HG03103 (cell line): Measurements from ENCODE around the gene TBC1D9B.

ENCODE experiments used
- ATAC-seq: cut with Tn5 transposase; IDR thresholded peaks from one replicate; pipeline ENCODE4 v1.9.1; 2021; ENCODE audit warnings: low read depth; ENCODE audit not compliant: unreplicated experiment

Gene TBC1D9B

DNA sequence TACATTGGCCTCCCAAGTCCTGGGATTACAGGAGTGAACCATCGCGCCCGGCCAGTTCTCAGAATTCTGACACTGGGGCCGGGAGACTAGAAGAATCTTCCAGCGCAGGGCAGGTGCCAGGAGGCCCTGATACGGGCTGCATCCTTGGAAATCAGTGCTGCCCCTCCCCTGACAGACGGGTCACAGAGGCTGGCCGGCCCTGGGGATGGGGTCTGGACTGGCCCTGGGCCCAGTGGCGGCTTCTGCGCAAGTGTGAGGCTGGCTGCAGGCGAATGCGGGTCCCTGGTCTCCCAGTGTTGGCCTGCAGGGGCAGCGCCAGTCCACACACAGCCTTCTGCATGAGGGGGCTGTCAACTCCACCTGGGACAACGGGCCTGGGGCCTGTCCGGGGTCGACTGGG is 831 bp upstream of the TBC1D9B start:
- ATAC-seq, result no peak

DNA sequence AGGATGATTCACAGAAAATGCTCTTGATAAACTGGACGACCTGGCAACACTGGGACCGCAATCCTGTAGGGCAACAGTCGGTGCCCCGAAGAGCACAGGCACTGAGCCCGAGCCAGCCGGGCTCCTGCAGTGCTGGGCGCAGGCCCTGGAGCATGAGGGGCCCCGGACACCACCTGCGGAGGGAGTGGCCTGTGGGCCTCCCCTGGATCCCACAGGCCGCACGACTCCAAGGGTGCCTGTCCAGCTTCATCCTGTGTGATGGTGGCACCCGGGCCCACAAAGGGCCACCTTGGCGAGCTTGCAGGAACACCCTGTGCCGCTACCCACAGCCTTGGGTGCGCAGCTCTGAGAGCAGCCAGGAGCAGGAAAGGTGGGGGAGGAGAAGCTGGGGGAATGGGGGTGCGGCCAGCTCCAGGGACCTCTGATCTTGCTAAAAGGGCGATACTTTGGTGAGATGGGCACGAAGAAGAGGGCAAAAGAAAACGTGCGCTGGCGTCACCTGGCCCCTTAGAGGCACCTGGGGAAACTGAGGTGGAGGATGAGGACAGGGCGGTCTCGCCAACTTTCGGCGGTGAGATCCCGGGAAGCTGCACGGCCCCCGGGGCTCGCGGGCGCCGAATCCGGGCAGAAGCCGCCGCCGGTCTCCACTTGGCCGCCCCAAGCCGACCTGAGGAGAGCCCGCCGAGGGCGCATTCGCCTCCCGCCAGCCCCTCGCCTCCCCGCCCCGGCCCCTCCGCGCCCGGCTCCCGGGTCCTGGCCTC is 722 bp downstream of the TBC1D9B start:
- ATAC-seq, result no peak

DNA sequence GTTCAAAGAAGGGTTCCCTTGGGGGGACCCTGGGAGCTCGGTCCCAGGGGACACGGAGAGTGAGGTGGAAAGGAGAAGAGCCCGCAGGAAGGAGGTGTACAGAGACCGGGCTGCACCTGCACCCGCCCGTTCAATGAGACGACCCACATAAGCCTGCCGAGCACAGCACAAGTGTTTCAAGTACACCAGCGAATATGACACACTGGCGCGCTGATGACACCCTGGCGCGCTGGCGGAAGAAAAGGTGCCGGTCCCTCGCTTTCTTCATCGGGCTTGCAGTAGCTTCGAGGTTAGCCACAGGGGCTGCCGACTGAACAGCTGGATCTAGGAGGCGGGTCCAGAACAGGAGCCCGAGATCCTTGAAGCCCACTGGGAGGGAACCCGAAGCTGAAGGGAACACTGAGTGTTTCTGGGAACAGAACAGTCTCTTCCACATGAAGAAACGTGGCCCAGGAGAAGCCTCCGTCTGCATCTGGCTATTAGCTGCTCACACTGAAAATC is 1.4 kb downstream of the TBC1D9B start:
- no peak for ATAC-seq

DNA sequence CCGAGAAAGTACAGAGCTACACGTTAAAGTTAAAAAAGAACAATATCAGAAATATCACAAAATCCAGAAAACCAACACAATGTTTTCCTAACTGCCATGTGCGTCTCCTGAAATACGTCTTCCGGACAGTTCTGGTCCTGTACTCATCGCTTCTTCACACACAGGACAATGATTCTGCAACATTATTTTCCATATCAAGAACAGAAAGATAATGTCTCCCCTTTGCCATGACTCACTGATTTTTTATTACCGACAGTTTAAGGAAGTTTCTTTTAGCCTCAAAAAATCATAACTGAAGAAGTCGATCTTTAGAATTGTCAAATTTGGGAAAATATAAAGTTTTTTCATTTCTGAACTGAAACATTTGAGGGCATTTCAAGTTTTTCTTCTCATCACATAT is 2.5 kb downstream of the TBC1D9B start:
- no peak for ATAC-seq

DNA sequence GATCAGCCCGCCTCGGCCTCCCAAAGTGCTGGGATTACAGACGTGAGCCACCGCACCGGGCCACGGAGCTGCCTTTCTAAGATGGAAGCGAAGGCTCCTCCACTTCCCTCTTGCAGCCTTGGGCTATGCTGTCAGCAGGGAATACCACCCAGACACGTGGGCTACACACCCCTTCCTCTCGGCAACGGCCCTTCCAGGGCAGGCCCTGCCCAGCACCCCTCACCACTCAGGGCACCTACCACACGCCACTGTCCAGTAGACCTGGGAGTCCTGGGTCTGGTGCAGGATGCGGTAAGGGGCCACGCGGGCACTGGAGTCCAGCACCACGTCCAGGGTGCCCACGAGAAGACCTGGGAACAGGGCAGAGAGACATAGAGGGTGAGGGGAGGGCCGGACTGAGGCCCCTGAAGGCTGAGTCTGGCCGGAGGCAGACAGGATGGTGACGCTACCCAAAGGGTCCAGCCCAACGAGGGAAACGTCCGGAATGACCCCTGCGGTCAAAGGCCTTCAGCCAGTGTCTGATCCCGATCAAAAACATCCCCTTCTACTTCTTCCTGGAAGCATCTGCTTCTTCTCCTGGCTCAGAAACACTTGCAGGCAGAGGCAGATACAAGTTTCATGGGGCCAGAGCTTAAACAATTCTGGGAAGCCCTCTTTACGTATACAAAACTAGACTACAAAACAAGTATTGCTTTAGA is 3.1 kb downstream of the TBC1D9B start:
- ATAC-seq, result no peak

DNA sequence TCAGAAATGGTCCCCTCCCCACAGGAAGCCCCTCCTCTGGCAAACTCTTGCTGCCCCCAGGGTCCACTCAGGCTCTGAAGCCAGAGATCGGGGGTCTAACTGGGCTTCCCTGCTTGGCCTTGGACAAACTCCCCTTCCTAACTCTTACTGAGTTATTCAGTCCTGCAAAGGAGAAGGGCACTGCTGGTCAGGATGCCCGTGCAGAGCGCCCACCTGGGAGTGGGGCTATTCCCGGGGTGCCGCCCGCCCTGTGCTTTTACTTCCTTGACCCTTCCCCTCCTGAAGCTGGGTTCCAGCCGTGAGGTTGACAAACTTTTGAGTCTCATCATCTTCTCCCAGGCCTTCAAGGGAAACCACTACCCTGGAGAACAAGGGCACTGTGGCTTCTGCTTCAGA is 4.9 kb downstream of the TBC1D9B start:
- ATAC-seq, result no peak

DNA sequence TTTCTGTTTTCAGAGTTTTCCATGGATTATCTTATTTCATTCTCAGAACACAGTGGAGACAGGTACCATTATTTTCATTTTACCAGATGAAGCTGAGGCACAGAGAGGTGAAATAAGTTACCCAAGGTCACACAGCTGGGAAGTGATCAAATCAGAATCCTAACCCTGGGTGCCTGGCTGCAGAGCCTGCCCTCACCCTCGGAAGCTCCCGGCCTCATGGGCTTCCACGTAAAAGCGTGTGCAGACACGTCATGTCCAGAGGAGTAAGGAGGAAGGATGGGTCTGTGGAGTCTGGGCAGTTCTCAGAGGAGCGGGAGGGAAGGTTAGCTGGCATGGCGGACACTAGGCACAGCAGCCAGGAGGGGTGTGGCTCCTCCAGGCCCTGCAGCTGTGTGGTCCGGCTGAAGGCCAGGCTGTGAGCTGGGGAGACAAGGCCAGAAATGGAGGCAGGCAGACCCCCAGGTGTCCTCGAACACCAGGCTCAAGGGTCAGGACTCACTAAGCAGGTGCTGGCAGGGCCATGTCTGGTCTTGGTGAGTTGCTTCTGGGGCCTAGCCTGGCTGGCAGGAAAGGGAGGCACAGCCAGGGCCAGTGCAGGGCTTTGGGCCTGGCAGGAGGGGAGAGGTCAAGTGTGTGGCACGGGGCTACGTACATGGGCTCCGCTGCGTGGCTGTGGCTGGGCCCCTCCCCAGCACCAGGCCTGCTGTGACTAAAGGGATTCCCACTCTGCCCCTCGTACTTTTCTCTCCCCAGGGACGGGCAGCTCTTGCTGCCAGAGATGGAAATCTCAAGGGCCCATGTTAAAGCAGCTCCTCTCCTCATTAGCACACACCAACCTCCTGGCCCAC is 5.6 kb downstream of the TBC1D9B start:
- no peak for ATAC-seq

DNA sequence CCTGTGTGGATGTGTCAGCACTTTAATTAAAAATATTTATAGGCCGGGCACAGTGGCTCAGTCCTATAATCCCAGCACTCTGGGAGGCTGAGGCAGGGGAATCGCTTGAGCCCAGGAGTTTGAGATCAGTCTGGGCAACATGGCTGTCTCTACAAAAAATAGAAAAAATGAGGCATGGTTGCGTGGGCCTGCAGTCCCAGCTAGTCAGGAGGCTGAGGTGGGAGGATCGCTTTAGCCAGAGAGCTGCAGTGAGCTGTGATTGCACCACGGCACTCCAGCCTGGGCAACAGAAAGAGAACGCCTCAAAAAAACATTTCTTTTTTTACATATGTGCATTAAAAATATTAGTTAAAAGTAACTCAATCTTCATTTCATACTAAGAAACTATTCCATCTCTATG is 6.2 kb downstream of the TBC1D9B start:
- ATAC-seq, result no peak

DNA sequence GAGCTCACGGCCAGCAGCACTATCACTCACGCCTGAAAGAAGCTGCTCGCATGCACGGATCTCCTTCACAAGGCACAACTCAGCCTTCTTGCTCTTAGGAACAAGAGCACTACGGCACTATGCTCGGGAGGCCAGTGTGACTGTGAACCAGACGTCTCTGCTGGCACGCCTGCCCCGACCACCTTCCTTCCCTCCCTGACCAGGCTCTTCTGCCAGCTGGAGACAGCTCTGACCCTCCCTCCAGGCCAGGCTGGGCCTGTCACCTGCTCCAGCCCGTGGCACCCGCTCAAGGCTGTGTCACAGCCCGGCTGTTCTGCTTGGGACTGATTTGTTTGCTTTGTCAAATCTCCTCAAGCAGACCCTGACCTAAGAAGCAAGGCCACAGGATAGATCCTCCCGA is 7.0 kb downstream of the TBC1D9B start:
- no peak for ATAC-seq

DNA sequence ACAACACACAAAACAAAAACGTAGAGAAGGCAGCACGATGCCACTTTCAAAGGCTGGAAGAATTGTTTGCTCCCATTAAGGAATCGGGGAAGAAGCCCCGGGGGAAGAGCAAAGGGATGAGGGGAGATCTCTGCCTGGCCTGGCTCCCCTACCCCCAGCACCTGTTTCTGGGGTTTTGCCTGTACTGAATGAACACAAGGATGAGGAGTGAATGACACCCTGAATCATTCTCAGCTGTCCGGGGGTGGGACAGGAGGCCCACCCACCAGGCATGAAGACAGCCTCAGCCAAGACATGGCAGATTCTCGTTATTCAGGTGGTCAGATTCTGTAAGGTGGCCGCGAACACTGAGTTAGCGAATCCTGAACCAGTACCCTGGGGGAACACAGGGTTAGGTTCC is 7.5 kb downstream of the TBC1D9B start:
- ATAC-seq, result no peak

DNA sequence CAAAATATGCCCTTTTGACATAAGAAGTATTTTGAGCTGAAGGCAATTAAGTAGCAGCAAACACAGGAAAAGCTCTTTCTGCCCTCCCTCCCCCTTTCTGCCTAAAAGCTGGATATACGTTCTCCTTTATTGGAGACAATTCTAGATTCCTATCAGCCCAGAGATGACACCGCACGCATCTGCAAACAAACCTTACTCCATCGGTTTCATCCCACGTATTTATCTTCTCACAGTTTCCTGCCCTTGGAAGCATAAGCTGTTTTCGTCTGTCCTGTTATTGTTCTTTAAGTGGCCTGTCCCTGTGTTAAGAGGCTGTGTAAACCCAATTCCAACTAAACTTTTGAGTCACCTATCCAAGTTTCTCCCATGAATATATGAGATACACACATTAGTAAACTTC is 11.8 kb downstream of the TBC1D9B start:
- ATAC-seq, result no peak

DNA sequence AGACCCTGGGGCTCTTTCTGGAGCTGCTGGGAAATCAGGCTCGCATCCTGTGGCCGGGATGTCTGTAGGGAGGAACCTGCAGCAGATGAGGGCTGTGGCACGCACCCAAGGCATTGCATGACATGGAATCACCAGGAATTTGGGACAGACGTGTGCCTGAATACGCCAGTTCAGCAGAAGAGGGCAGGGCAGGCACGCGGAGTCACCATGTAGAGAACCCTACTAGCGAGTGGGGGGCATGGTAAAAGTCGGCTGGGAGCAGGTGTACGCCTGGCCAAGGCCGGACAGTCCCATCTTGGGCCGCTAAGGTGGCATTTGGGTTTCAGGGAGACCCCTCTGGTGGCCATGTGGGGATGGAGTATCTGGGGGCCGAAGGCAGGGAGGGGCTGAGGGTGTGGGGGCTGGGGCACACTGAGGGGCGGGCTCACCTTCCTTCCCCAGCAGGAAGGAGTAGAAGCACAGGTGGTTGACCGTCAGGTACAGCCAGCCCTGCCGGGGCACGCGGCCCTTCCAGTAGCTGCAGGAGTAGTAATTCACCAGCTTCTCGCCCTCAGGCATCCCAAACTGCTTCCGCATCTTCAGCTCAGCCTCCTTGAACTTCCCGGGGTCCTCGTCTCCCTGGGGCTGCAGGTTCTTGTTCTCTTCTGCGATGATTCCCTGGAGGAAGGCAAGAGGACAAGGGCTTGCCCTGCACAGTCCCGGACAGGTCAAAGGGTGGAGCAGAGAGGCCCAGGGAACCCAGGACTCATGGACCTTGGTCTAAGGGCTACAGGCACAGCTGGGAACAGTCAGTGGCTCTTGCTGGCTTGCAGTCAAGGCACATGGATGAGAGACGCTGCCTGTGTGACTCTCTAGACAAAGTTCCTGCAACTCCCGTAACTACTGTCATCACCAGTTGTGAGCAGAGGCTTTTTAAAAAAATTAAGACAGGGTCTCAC is 13.5 kb downstream of the TBC1D9B start:
- ATAC-seq, result no peak

DNA sequence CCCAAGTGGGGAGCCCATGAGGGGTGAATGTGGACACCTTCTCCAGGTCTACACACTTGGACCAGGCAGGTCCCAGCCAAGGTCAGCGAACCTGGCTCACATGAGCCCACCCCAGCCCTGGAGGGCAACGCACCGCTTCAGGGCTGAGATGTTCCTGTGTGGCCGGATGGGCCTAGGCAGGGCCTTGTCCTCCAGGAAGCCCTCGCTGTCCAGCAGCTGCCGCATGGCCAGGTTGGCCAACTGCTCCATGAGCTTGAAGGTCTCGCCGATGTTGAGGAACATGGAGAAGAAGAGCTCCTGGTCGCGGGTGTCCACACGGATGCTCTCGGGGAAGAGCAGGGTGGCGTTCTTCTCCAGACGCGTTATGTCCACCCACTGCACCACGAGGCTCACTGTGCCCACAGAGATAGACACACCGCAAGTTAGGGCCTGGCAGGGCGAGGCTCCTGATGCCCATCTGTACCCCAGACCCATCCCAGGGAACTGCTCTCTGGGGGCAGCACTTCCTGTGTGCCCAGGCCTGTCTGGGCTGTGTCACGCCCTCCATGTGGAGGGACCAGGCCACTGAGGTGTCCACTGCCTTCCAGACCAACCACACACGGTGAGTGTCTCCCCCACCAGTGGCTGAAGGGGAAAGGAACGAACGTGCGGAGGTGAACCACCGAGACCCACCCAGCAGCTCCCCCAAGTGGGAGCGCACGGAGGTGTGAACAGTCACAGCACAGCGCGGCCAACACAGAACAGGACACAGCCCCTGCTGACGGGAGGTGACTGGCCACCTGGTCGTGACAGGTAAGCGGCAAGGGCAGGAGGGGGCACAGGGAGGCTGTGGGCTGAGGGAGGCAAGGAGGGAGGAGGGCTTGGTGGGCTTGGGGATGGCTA is 14.4 kb downstream of the TBC1D9B start:
- no peak for ATAC-seq

DNA sequence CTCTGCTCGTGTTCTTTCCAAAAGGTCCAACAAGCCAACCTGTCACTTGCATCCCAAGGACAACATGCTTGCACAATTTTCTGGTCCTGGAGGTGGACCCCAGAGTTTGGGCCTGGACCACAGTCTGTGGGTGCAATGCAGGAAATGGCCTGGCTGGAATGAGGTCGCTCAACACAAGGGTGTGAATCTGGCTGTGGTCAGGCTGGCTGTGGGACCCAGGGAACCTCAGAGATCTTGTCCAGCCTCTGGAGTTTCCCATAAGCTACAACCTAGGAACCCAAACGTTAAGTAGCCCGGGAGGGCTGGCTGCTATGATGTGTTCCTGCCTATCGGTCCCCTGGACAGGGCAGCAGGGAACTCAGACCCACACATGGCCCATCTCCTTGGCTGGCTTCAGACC is 15.4 kb downstream of the TBC1D9B start:
- ATAC-seq, result no peak

DNA sequence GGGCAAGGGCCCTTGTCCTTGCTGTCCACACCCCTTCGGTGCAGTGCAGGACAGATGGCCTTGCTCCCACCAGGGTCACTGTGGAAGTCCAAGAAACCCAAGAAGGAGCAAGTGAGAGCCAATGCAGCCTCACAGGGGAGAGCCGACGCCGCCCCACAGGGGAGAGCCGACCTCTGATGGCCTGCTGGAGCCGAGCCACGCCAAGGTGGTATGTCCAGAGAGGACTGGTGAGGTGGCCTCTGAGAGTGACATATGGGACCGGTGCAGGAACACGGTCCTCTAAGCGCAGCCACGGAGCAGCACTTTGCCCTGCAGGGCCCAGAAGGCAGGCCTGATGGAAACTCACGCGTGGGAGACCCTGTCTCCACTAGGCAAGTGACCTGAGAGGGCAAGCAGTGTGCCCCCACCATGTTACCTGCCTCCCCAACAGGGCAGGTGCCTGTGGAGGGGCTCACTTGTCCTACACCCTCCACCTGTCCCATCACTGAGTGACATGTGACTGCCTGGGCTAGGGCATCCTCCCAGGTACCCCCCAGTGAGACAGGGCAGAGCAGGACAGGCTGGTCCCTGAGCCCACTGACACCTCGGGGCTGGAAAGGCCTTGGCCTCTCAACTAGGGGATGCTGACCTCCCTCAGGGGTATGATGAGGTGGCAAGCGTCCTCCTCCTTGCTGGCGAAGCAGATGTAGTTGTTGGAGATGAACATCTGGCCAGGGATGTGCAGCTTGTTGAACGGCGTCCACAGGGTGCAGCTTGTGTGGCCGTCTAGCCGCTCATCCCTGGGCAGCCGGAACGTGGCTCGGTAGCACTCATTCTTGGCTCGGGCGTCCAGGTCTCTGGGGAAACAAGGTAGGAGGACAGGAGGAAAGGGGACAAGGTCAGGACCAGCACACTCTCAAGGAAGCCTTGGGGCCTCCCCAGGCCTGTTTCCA is 16.7 kb downstream of the TBC1D9B start:
- no peak for ATAC-seq

DNA sequence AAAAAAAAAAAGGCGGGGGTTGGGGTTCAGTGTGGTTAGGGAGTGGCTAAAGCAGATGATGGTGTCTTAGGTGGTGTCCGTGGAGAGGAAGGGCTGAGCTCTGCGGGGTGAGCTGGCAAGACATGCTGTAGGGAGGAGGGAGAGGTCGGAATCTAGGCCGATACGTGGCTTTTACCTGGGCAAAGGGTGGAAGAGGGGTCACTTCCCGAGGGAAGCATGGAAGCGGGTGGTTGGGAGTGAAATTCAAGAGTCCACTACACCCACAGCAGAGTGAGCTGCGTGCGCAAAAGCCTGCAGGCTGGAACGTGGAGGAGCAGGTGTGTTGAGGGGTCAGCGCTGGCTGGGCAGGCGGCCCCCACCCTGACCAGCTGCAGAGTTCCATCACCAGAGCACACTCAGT is 17.8 kb downstream of the TBC1D9B start:
- no peak for ATAC-seq

DNA sequence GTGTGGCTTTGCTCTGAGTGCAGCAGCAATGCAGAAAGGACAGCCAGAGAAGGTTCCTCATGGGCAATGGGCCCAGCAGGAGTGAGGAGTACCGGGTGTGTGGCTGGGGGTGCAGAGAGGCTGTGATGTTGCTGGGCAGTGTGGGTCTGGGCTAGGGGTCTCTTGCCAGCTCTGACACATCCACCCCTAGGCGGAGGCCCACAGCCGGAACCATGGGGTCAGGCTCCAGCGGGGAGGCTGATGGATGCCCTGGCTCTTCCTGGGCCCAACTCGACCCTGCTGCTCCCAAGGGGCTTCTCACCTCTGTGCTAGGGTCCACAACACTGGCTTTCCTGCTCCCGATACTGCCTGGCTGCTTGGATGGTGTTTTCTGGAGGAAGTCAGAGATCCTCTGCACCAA is 19.9 kb downstream of the TBC1D9B start:
- no peak for ATAC-seq

DNA sequence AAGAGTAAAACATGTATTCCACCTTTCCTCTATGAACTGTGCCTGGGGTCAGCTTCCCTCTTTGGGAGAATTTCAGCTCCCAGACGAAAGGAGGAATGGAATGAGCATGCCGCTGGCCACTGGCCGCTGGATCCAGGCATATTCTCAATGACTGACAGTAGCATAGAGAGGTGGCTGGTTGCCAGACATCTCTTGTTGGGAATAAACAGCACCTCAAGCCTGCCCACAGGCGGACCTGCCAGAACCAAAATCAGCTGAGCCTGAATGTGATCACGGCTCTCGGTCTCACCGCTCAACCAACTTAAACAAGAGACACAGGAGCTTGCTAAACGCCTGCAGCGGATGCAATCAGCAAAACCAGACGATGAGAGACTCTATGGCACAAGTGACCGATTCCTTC is 20.6 kb downstream of the TBC1D9B start:
- ATAC-seq, result no peak
